HG03354 (cell line): Measurements from ENCODE around the gene FAHD2A.
"Not testable (repeated sequence)": the region's sequence is repeated elsewhere in the genome, so short reads cannot be mapped to it uniquely, and the experiment has no call there.

Experiments
- ATAC-seq: cut with Tn5 transposase; IDR thresholded peaks from one replicate; pipeline ENCODE4 v1.9.1; 2021; ENCODE audit warnings: mild to moderate bottlenecking; ENCODE audit not compliant: unreplicated experiment, poor library complexity, severe bottlenecking

The FAHD2A gene

DNA sequence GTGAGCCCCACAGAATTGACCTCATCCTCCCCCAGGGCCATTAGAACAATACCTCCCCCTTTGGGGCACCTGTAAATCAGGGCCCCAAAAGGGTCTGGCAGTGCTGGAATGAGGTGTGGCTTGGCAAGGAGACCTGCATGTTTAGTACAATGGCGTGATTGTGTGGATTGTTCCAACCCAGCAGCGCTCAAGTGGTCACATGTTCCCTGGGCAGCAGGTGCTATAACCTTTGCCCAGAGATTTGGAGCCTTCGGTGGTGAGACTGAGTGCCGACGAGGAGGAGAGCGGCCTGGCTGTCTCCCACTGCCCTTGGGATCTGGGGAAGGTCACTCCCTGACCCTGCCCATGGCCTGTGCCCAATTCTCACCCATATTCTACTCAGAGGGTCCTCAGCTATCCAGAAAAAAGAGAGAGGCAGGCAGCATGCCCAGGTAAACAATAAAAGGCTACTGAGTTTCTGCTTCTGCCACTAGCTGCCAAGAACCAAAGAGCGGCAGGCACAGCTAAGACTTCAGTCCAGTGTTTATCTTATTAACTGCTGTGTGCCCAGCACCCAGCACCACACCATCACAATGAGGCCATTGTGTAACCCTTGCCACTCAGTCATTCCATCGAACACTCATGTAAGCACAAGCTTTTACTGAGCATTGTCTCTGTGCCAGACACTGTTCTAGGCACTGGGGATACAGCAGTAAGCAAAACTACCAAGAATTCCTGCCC is 27.4 kb downstream of the FAHD2A start:
- not testable (repeated sequence) for ATAC-seq

DNA sequence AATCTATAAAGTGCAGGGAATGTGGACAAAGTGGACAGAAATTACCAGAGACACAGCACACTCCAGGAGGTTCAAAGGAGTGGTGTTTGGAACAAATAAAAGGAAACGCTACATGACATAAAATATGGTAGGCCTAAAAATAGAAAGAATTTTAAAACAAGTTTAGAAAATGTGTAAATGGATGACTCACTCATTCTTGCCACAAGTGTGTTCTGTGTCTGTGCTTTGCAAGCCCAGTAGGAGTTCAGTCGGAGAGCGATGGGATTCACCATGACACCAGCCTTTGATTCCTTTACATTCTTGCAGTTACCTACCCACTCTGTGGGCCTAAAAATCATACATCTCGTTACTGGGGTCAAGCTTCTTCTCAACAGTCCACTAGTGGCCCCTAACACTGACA is 30.9 kb downstream of the FAHD2A start:
- ATAC-seq = not testable (repeated sequence)

DNA sequence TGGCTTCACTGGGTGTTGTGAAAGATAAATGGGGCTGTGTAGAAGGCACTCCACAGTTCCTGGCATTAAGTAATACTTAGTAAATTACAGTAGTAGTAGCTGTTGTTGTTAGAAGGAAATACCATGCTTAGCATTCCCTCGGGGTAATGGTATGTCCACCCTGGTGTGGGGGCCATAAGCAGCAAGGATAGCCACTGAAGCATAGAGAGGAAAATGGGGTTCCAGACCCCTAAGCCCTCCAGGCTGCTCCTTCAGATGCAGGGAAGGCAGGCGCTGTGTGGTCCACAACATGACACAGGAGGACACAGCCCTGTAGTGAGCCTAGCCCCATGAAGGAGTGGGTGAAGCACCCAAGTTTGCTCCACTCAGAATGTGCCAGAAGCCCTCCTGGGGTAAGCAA is 31.5 kb downstream of the FAHD2A start:
- ATAC-seq = not testable (repeated sequence)

DNA sequence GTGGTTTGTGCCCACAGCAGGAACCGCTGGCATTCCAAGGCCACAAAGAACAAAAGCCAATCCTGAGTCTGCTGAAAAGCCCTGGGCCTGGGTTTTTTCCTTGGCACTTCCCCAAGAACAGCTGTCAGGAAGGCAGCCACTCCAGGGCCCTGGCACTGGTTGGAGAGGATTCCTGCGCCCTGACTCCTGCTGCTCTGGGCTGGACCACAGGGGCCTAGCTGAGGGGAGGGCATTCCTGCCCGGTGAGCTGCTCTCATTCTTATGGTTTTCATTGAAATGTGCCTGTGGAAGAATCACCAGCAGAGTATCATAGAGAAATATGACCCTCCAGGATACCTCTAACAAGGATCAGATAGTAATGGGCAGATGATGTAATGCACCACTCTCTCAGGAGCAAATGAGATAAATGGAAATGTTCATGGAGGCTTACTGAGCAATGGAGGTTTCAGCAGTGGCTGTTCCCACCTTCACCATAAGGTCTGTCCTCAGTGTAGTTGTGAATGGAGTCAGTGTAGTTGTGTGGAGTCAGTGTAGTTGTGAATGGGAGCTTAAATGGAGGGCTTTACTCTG is 32.1 kb downstream of the FAHD2A start:
- ATAC-seq = not testable (repeated sequence)

DNA sequence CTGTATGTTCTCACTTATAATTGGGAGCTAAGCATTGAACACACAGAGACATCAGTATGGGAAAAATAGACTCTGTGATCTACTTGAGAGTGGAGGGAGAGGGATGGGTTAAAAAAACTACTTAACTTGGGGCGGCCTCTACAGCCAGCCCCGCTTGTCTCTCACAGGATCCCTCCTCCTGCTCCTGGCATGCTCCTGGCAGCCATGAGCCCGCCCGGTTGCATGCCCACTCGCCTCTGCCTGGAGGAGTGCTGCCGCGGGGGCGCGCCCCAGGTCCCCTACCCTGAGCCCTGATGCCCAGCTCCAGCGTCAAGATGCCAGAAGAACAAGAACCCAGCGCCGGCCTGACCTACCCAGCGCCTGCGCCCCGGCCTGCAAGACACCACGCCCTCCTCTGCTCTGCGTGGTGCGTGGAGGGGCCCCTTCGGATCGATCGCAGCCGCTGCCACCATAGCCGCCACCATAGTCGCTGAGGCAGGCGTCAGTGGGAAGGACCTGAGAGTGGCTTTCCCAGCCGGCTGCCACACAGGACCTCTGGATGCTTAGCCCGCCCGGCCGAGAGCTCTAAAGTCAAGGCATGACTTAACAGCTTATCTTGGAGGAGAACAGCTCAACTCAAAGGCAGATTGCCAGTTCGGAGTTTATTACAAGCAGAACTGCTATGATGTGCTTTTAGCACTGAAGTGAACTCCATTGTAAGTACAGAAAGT is 32.8 kb downstream of the FAHD2A start:
- ATAC-seq = not testable (repeated sequence)

DNA sequence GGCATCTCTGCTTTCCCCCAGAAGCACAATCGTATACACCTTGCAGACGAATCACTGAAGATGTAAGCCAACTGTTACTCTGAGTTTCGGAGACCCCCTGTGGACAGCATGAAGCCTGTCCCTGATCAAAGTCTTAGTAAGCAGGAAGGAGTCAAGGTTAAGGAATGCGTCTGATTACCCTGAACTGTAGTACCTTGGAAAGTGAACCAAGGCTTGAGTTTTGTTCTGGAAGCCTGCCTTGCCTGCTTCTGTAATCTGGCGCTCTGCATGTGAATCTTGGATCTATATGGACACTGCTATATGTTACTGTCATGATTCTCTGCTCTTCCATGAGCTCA is 33.3 kb downstream of the FAHD2A start:
- ATAC-seq = not testable (repeated sequence)

DNA sequence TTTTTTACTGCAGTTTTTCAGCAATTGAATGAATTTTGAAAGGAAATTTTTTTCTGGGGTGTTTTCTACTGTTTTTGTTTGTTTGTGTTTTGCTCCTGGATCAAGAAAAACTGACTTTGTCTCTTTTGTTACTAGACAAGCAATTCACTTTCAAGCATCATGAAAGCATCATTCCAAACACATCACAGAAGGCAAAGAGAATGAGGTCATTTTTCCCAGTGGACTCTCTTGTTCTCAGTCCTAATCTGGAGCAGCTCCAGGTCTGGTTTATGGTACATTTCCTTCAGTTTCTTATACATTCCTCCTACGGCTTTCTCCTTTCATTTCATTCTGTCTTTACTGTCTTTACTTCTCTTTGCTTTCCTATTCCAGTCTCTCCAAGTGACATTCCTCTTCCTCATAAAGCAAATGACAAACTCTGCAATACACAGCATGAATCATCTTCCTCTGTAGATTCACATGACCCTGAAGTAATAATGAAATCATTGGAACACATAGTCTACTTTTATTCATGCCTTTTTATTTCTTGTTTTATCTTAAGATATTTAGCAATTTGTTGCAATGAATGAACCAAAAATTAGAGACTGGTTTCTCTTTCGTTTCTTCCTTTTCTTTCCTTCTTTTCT is 40.1 kb downstream of the FAHD2A start:
- not testable (repeated sequence) for ATAC-seq

DNA sequence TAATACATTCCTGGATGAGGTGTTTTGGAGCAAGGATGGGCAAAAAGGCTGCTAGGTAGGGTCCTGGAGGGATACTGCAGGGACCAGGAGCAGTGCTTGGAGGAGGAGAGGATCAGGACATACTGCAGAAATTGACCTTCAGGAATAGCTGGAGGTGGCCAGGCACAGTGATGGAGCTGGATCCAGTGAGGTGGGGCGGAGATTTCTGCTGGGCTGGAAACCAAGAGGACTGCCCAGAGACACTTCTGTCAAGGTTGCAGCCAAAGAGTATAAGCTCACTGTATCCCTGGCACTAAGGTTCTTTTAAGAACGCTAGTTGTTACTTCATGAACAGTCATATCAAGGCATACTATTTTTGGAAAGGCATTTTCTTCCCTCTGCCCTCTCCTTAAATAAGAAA is 42.8 kb downstream of the FAHD2A start:
- not testable (repeated sequence) for ATAC-seq

DNA sequence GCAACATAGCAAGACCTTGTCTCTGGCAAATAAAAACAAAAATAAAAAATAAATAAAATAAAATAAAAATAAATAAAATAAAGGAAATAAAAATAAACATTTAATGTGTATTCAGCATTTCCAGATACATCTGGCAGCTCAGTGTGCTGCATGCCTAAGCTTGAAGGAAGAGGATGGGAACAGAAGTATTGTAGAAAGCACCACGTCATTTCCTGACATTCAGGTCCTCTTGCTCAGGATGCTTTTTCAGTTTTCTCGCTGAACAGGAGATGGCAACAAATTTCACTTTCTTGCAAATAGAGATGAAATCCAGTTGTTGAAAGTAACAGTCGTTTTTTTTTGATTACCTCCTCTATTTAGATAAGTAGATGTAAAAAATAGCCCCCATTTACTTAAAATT is 60.8 kb downstream of the FAHD2A start:
- not testable (repeated sequence) for ATAC-seq
